ENCODE results near the gene TNFRSF9. TPM values are rescaled to one million over a fixed set of nuclear protein-coding genes. Genes with fewer than 3 reads are reported as not detected.

TNFRSF9 gene
- polyA plus RNA-seq, 1 of the 3 experiments (the other 2 are of a cell fraction) = 2.9 TPM

GRCh38 chr1:7893529-7894180 lies 47.0 kb downstream of the TNFRSF9 start (continued):
- no peak for TF ChIP-seq FOXJ3 (CRISPR knock-in tag; IDR thresholded peaks at IDR 0.05)

GRCh38 chr1:7891804-7892203 lies 48.8 kb downstream of the TNFRSF9 start:
- no peaks in the 10 kb centered on the region for H3K36me3 ChIP-seq (replicated peaks in 1 of 2; ENCODE audit: control insufficient read depth in 1 of 2, insufficient read depth in 2 of 2, low read length in 1 of 2)

More at GRCh38 chr1:7891804-7892203, 48.8 kb downstream of the TNFRSF9 start:
- no peaks in the 10 kb centered on the region for H3K27me3 ChIP-seq (ENCODE audit: insufficient read depth)
- H2AFZ ChIP-seq (ENCODE audit: low read depth) = no peak overlapping the region
- ChIA-PET CTCF (interaction anchor here (0.9 kb wide), 1 partner anchor 223 kb away, joined by 3 read pairs; no protein-coding TSS in a partner anchor), POLR2A (no interaction called here)
- no peaks in the 10 kb centered on the region for H3K9me2 ChIP-seq
- peaks cover 0 to 7% of the 10 kb centered on the region in 2 experiments; a peak in 1 of 4 replicates for H3K4me1 ChIP-seq (ENCODE audit: control insufficient read depth in 1 of 2, insufficient read depth in 2 of 2, low read depth in 1 of 2, low read length in 1 of 2)
- 84% methylated on average over 4 of the region's 9 CpGs for WGBS (ENCODE audit: low lambda C conversion rate)
- H3K79me2 ChIP-seq (ENCODE audit: insufficient read depth) = no peaks in the 10 kb centered on the region
- H3K27ac ChIP-seq (ENCODE audit: low read depth in 2 of 2, low read length in 1 of 2) = no peak overlapping the region
- TF ChIP-seq RFX5 (IDR thresholded peaks at IDR 0.05; ENCODE audit: low read length) (no peak), FOXM1 (IDR thresholded peaks at IDR 0.05; ENCODE audit: low read depth) (no peak), SMC3 (IDR thresholded peaks at IDR 0.05; ENCODE audit: low read depth, low read length) (no peak), FOSL2 (IDR thresholded peaks at IDR 0.05; ENCODE audit: borderline replicate concordance, low read depth) (no peak), MEF2A (IDR thresholded peaks at IDR 0.05; ENCODE audit: borderline replicate concordance, low read depth) (no peak), GABPA (IDR thresholded peaks at IDR 0.05; ENCODE audit: low read depth) (no peak), EZH2phosphoT487 (IDR thresholded peaks at IDR 0.05; ENCODE audit: borderline replicate concordance, low read depth) (no peak), GATA2 (CRISPR knock-in tag; IDR thresholded peaks at IDR 0.05) (no peak), EP300 (IDR thresholded peaks at IDR 0.05; ENCODE audit: borderline replicate concordance in 1 of 2, low read depth in 1 of 2, low read length in 1 of 2) (no peak), RXRA (IDR thresholded peaks at IDR 0.05; ENCODE audit: borderline replicate concordance, low read depth) (no peak), SIN3A (IDR thresholded peaks at IDR 0.05; ENCODE audit: borderline replicate concordance, low read depth, low read length) (no peak), ZBTB33 (IDR thresholded peaks at IDR 0.05; ENCODE audit: borderline replicate concordance, low read depth) (no peak), FOXJ3 (CRISPR knock-in tag; IDR thresholded peaks at IDR 0.05) (no peak), JUND (IDR thresholded peaks at IDR 0.05) (no peak), NRF1 (IDR thresholded peaks at IDR 0.05; ENCODE audit: low read depth, low read length) (no peak), CTCF (IDR thresholded peaks at IDR 0.05) (no peak), RAD21 (IDR thresholded peaks at IDR 0.05; ENCODE audit: low read length) (no peak)
- H3K4me3 ChIP-seq (ENCODE audit: low read depth in 2 of 2, low read length in 1 of 2) = no peak overlapping the region
- H3K4me2 ChIP-seq = no peak overlapping the region
- peaks cover 10% of the 10 kb centered on the region for H3F3A ChIP-seq (replicated peaks; ENCODE audit: insufficient read depth)
- H4K20me1 ChIP-seq (ENCODE audit: insufficient read depth) = no peaks in the 10 kb centered on the region
- no peak overlapping the region for H3K9ac ChIP-seq
- DNase-seq = no peak
- H3K9me3 ChIP-seq = no peaks in the 10 kb centered on the region
